ENCODE measurements around the gene GIMAP5. TPM values are rescaled to one million over a fixed set of nuclear protein-coding genes. Genes with fewer than 3 reads are reported as not detected.
"Not testable (repeated sequence)": the region's sequence is repeated elsewhere in the genome, so short reads cannot be mapped to it uniquely, and the experiment has no call there.

Gene GIMAP5
- polyA plus RNA-seq, 1 donor, result 6.5 TPM

- not testable (repeated sequence) for DNase-seq
These were observed 36.9 kb downstream of the GIMAP5 start for GRCh38 chr7:150774131-150774530.

- DNase-seq, result no peak
These were observed 41.0 kb downstream of the GIMAP5 start for GRCh38 chr7:150778014-150778737.

GRCh38 chr7:150778738-150779301 is 41.6 kb downstream of the GIMAP5 start:
- DNase-seq, result peak; percentile 82

GRCh38 chr7:150780292-150780691 is 43.1 kb downstream of the GIMAP5 start:
- DNase-seq, result no peak

- DNase-seq, result no peak
These were observed 43.9 kb downstream of the GIMAP5 start for GRCh38 chr7:150781103-150781502.

GRCh38 chr7:150781961-150782360 is 44.7 kb downstream of the GIMAP5 start:
- DNase-seq, result no peak

DNA sequence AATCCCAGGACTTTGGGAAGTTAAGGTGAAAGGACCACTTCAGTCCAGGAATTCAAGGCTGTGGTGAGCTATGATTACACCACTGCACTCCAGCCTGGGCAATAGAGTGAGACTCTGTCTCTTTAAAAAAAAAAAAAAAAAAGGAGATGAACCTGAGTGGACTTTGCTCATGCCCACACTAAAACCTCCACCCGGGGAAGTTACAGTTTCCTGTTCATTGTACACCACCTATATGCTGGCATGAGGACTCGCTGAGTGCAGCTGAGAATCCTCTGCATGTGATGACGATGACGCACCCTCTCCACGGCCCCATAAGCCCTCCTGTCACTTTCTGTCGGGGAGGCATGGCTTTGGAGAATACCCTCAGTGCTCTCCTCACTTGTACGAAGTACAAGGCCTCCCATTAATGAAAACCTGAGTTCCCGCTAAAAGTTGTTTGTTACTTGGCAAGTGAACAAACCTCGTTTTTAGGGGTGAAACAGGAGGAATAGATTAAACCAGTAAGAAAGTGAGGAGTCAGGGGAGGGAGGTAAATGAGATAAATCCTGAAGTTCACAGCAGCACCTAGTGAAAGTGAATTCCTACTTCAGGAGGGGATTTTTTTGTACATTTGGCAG is 47.0 kb downstream of the GIMAP5 start:
- no peak for DNase-seq

- no peak for DNase-seq
These were observed 47.7 kb downstream of the GIMAP5 start for GRCh38 chr7:150784954-150785353.

DNA sequence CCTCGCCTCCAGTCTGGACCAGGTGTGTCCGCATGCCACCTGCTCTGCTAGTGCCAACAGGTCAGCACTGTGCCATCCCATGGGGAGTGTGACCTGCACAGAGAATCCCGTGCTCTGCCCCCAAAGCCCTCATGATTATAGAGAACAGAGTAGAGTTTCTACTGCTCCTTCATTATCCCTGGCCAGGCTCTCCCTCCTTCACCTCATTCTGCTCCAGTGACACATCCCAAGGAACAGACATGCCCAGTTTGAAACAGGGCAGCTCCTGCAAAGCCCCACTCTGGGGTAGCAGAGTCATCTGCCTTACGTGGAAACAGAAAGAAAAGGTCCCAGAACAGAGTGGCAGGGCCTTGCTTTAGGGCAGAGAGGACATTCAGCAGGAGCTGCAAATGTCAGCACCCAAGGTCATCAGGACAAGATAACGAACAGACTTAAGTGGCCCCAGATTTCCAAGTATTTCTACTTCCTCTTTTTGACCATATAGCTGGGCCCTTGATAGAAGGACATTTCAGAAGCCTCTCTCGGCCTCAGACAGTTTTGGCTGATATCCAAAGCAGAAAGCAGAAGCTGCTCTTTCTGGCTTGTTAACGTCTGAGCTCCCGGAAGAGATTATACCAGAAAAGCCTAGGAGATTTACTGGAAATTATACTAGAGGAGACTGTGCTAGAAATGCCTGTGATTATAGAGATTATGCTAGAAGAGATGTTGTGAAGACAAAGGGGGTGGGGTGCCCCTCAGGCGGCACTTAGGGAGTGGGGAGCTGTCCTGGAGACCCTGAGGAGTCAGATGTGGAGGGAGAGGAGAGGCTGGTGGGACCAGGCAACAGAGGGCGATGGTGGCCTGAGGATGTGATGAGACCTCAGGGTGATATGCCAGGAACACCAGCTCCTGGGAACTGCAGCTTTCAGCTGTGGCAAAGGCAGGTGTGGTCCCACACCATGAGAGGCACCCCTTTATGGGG is 50.4 kb downstream of the GIMAP5 start:
- DNase-seq, result peak; percentile 47

- peak; percentile 50 for DNase-seq
These were observed 51.5 kb downstream of the GIMAP5 start for GRCh38 chr7:150788474-150789269.

- no peak for DNase-seq
These were observed 53.3 kb downstream of the GIMAP5 start for GRCh38 chr7:150790416-150791075.

DNA sequence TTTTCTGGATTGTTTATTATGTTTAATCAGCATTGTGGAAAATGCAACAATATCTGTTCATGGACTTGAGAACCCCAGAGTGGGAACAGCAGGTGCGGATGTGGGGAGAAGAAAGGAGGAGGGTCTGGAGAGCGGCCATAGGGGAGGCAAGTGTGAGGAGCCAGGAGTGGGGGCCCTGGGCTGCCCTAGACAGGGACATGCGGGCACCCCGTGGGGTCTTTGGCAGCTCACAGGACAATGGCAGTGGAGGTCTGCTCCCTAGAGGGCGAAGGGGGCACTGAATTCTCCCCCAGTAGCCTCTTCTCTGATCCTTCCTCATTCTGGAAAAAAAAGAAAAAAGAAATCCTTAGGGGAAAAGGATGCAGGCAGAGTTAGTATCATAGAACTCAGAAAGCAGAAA is 54.1 kb downstream of the GIMAP5 start:
- no peak for DNase-seq

- DNase-seq, result no peak
These were observed 54.7 kb downstream of the GIMAP5 start for GRCh38 chr7:150791746-150792452.

Other genes starting within 250 kb of the GIMAP5 start
- 9.0 TPM for gene GIMAP7, start 222.5 kb upstream of the GIMAP5 start, polyA plus RNA-seq (ENCODE audit: insufficient read length)
- gene GIMAP4, start 170.0 kb upstream of the GIMAP5 start, polyA plus RNA-seq (ENCODE audit: insufficient read length), result 18.7 TPM
- gene GIMAP6, start 105.0 kb upstream of the GIMAP5 start, polyA plus RNA-seq (ENCODE audit: insufficient read length), result 15.3 TPM
- 4.9 TPM for gene GIMAP2, start 51.7 kb upstream of the GIMAP5 start, polyA plus RNA-seq (ENCODE audit: insufficient read length)
- gene GIMAP1, start 20.8 kb upstream of the GIMAP5 start, polyA plus RNA-seq (ENCODE audit: insufficient read length), result 2.9 TPM
- 16.7 TPM for gene TMEM176B, start 62.9 kb downstream of the GIMAP5 start, polyA plus RNA-seq (ENCODE audit: insufficient read length)
- gene TMEM176A, start 63.4 kb downstream of the GIMAP5 start, polyA plus RNA-seq (ENCODE audit: insufficient read length), result 21.5 TPM
- 0.08 TPM for gene AOC1, start 115.1 kb downstream of the GIMAP5 start, polyA plus RNA-seq (ENCODE audit: insufficient read length)
- 29.3 TPM for gene KCNH2, start 240.9 kb downstream of the GIMAP5 start, polyA plus RNA-seq (ENCODE audit: insufficient read length)

Measured in hindlimb muscle (tissue), 1 donor.